ENCODE results near the gene NEURL1. TPM values are rescaled to one million over a fixed set of nuclear protein-coding genes. Genes with fewer than 3 reads are reported as not detected.

NEURL1 gene
- total RNA-seq, 1 experiment from 2014 or later = 4.8 TPM

- H3K9me3 ChIP-seq (ENCODE audit: insufficient read depth, low read depth) = no peaks in the 10 kb centered on the region
- no peak overlapping the region for H3K4me2 ChIP-seq
- no peaks in the 10 kb centered on the region for H4K20me1 ChIP-seq (ENCODE audit: insufficient read depth)
- H3K4me3 ChIP-seq = no peak overlapping the region
- DNase-seq = no peak
- no peak overlapping the region for H3K27ac ChIP-seq
- no peaks in the 10 kb centered on the region for H3K79me2 ChIP-seq (ENCODE audit: low read depth)
- no peak overlapping the region for H2AFZ ChIP-seq
- H3K36me3 ChIP-seq (ENCODE audit: low read depth) = no peaks in the 10 kb centered on the region
- no TSS peak for BruUV-seq (replicated peaks)
- H3F3A ChIP-seq (ENCODE audit: insufficient read depth, low read depth) = no peaks in the 10 kb centered on the region; the same call in 1 of the 2 replicates
- peaks cover 4% of the 10 kb centered on the region; the same call in 1 of the 2 replicates for H3K4me1 ChIP-seq (replicated peaks; ENCODE audit: insufficient read depth)
- CTCF ChIA-PET = no interaction called here
- no peaks in the 10 kb centered on the region for H3K9me2 ChIP-seq (ENCODE audit: insufficient read depth)
- intact Hi-C loops (cut with micrococcal nuclease; ENCODE audit: unreplicated experiment) = no loop called here
- POLR2A ChIA-PET (ENCODE audit: unreplicated experiment) = no interaction called here
- no peaks in the 10 kb centered on the region for H3K27me3 ChIP-seq (ENCODE audit: insufficient read depth, low read depth)
- TF ChIP-seq CTCF (conservative IDR thresholded peaks at IDR 0.05) (no peak), EZH2 (IDR thresholded peaks at IDR 0.05; ENCODE audit: low read depth) (no peak)
Measured at GRCh38 chr10:103575416-103576075, 82.0 kb downstream of the NEURL1 start.

GRCh38 chr10:103576076-103576471 is 82.6 kb downstream of the NEURL1 start:
- Histone ChIP-seq H2AFZ (no peak overlapping the region), H3K4me1 (replicated peaks; ENCODE audit: insufficient read depth) (peaks cover 4% of the 10 kb centered on the region; the same call in 1 of the 2 replicates), H3K4me3 (no peak overlapping the region), H3K9me3 (ENCODE audit: insufficient read depth, low read depth) (no peaks in the 10 kb centered on the region), H3K79me2 (ENCODE audit: low read depth) (no peaks in the 10 kb centered on the region), H3K4me2 (no peak overlapping the region), H3K36me3 (ENCODE audit: low read depth) (no peaks in the 10 kb centered on the region), H3K27ac (no peak overlapping the region), H3K9me2 (ENCODE audit: insufficient read depth) (no peaks in the 10 kb centered on the region), H3F3A (ENCODE audit: insufficient read depth, low read depth) (no peaks in the 10 kb centered on the region; the same call in 1 of the 2 replicates), H4K20me1 (ENCODE audit: insufficient read depth) (no peaks in the 10 kb centered on the region), H3K27me3 (ENCODE audit: insufficient read depth, low read depth) (no peaks in the 10 kb centered on the region)
- no peak for DNase-seq
- TF ChIP-seq CTCF (conservative IDR thresholded peaks at IDR 0.05) (no peak), EZH2 (IDR thresholded peaks at IDR 0.05; ENCODE audit: low read depth) (no peak)
- BruUV-seq (replicated peaks) = no TSS peak
- CTCF ChIA-PET = no interaction called here
- POLR2A ChIA-PET (ENCODE audit: unreplicated experiment) = no interaction called here
- intact Hi-C loops (cut with micrococcal nuclease; ENCODE audit: unreplicated experiment) = no loop called here

GRCh38 chr10:103576862-103577261 is 83.4 kb downstream of the NEURL1 start:
- ChIA-PET CTCF (no interaction called here), POLR2A (ENCODE audit: unreplicated experiment) (no interaction called here)
- no peaks in the 10 kb centered on the region for H3K79me2 ChIP-seq (ENCODE audit: low read depth)
- peaks cover 4% of the 10 kb centered on the region; the same call in 1 of the 2 replicates for H3K4me1 ChIP-seq (replicated peaks; ENCODE audit: insufficient read depth)
- H3K9me3 ChIP-seq (ENCODE audit: insufficient read depth, low read depth) = no peaks in the 10 kb centered on the region
- no peak overlapping the region for H3K4me2 ChIP-seq
- H3K27ac ChIP-seq = no peak overlapping the region
- H3K36me3 ChIP-seq (ENCODE audit: low read depth) = no peaks in the 10 kb centered on the region
- no peaks in the 10 kb centered on the region for H3K27me3 ChIP-seq (ENCODE audit: insufficient read depth, low read depth)
- H4K20me1 ChIP-seq (ENCODE audit: insufficient read depth) = no peaks in the 10 kb centered on the region
- no peak overlapping the region for H3K4me3 ChIP-seq
- BruUV-seq (replicated peaks) = no TSS peak
- intact Hi-C loops (cut with micrococcal nuclease; ENCODE audit: unreplicated experiment) = no loop called here
- no peaks in the 10 kb centered on the region; the same call in 1 of the 2 replicates for H3F3A ChIP-seq (ENCODE audit: insufficient read depth, low read depth)
- TF ChIP-seq CTCF (conservative IDR thresholded peaks at IDR 0.05) (no peak), EZH2 (IDR thresholded peaks at IDR 0.05; ENCODE audit: low read depth) (no peak)
- no peaks in the 10 kb centered on the region for H3K9me2 ChIP-seq (ENCODE audit: insufficient read depth)
- H2AFZ ChIP-seq = no peak overlapping the region
- DNase-seq = no peak
